OCI-LY7 (cell line): Measurements from ENCODE around the gene LEPR. TPM values are rescaled to one million over a fixed set of nuclear protein-coding genes. Genes with fewer than 3 reads are reported as not detected.
A peak's percentile ranks its signal among the peaks of the same experiment; 100 is the strongest.
"Not testable (repeated sequence)": the region's sequence is repeated elsewhere in the genome, so short reads cannot be mapped to it uniquely, and the experiment has no call there.

ENCODE experiments used
- BruUV-seq: library from RNA; stranded (reverse); fragments of 400-500 nt; replicated peaks from 2 replicates; lab custom pipeline; 2021; lab: Mats Ljungman, UMichigan
- CTCF ChIA-PET: fragments of 300-600 bp; sonication (Branson Sonifier 250); formaldehyde crosslinking; loops from one replicate; lab custom pipeline; 2022; ENCODE audit warnings: antibody characterized with exemption; ENCODE audit not compliant: unreplicated experiment; lab: Charles Lee
- POLR2A ChIA-PET: fragments of 300-600 bp; sonication (Branson Sonifier 250); formaldehyde crosslinking; loops from one replicate; lab custom pipeline; 2022; ENCODE audit warnings: antibody characterized with exemption; lab: Charles Lee
- DNase-seq: peaks from one replicate; pipeline ENCODE4 v3.0.0-alpha.2; 2015; ENCODE audit warnings: low spot score
- H2AFZ ChIP-seq: fragments of 200-600 bp; sonication (generic), shearing (Covaris generic); 2 replicates; pipeline ENCODE4 v1.6.1; 2014; ENCODE audit warnings: mild to moderate bottlenecking, antibody characterized with exemption, low read length, moderate library complexity
- H3K27ac ChIP-seq: fragments of 200-600 bp; sonication (generic); 2 replicates; pipeline ENCODE4 v1.5.1; 2014; ENCODE audit warnings: mixed run types, low read depth, mild to moderate bottlenecking, moderate library complexity, low read length, inconsistent platforms; ENCODE audit not compliant: poor library complexity, severe bottlenecking
- H3K36me3 ChIP-seq: fragments of 200-600 bp; sonication (generic); 2 replicates; pipeline ENCODE4 v1.6.1; 2014; ENCODE audit warnings: mild to moderate bottlenecking, antibody characterized with exemption, low read length, moderate library complexity, mixed read lengths; ENCODE audit not compliant: insufficient read depth
- H3K4me1 ChIP-seq: fragments of 200-600 bp; sonication (generic); 2 replicates; pipeline ENCODE4 v1.5.1; 2014; ENCODE audit warnings: mild to moderate bottlenecking, low read length; ENCODE audit not compliant: insufficient read depth, poor library complexity, severe bottlenecking
- H3K4me2 ChIP-seq: fragments of 200-600 bp; sonication (generic); 2 replicates; pipeline ENCODE4 v1.6.1; 2014; ENCODE audit warnings: mild to moderate bottlenecking, low read length
- H3K4me3 ChIP-seq: fragments of 200-600 bp; sonication (generic); 2 replicates; pipeline ENCODE4 v1.5.1; 2014; ENCODE audit warnings: mild to moderate bottlenecking, low read depth, low read length; ENCODE audit not compliant: poor library complexity, severe bottlenecking
- H3K79me2 ChIP-seq: fragments of 200-600 bp; sonication (generic); 2 replicates; pipeline ENCODE4 v1.6.1; 2016; ENCODE audit warnings: low read depth, mild to moderate bottlenecking, low read length, moderate library complexity, mixed read lengths; ENCODE audit not compliant: insufficient read depth
- H3K9me2 ChIP-seq: fragments of 200-600 bp; sonication (generic); 2 replicates; pipeline ENCODE4 v1.6.1; 2016; ENCODE audit warnings: mild to moderate bottlenecking, low read length, mixed read lengths; ENCODE audit not compliant: insufficient read depth
- H3K9me3 ChIP-seq: fragments of 200-600 bp; sonication (generic); 2 replicates; pipeline ENCODE4 v1.6.1; 2014; ENCODE audit warnings: mild to moderate bottlenecking, mixed run types, low read length, mixed read lengths
- H4K20me1 ChIP-seq: fragments of 200-600 bp; sonication (generic); 2 replicates; pipeline ENCODE4 v1.6.1; 2014; ENCODE audit warnings: mild to moderate bottlenecking, antibody characterized with exemption, low read length, moderate library complexity, mixed read lengths; ENCODE audit not compliant: insufficient read depth
- CTCF ChIP-seq: fragments of 200-600 bp; sonication (generic); conservative IDR thresholded peaks from 2 replicates; pipeline ENCODE4 v1.5.1; 2014; ENCODE audit warnings: mild to moderate bottlenecking, antibody characterized with exemption, low read length, moderate library complexity, mixed read lengths
- EZH2phosphoT487 ChIP-seq: fragments of 200-600 bp; sonication (generic); IDR thresholded peaks from 2 replicates; pipeline ENCODE4 v1.6.1; 2018; ENCODE audit warnings: low read depth, borderline replicate concordance, mild to moderate bottlenecking, mixed run types, antibody characterized with exemption, low read length, moderate library complexity, mixed read lengths
- intact Hi-C: fragments of 100-400 bp; cut with micrococcal nuclease; formaldehyde crosslinking; loops from one replicate; pipeline ENCODE4 v1.10.0; 2022; ENCODE audit not compliant: unreplicated experiment
- total RNA-seq, 2 experiments: library from RNA; depleted of rRNA in 1 of 2; stranded (reverse); fragments of >200 nt in 1 of 2; shearing (Covaris generic) in 1 of 2; gene quantifications; 2 replicates each; pipeline ENCODE4 v1.2.3, GENCODE V29; 2014 to 2022

Gene LEPR
- total RNA-seq, 2 experiments from 2014 or later, result 0.63 to 0.68 TPM

DNA sequence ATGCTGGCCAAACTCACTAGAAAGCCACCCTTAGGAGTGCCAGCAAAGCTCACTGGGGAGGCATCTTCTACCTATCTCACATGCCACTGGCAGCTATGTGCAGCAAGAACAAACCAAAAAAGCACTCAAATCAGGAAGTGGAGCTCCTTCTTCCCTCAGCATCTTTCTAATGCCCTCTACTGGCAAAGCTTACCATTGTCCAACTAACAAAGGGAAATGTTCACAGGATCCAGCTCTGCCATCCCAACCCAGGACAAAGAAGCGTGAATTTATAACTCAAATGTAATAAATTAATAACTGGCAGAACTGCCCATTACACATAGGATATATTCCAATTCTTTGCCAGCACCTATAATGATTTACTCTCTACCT is 38.9 kb downstream of the LEPR start:
- Histone ChIP-seq H3K27ac (no peak overlapping the region), H2AFZ (peak overlapping the region; percentile 20; the same call in 1 of the 2 replicates), H3K9me2 (no peaks in the 10 kb centered on the region), H3K4me2 (no peak overlapping the region), H3K36me3 (no peaks in the 10 kb centered on the region), H4K20me1 (no peaks in the 10 kb centered on the region), H3K9me3 (no peaks in the 10 kb centered on the region), H3K4me3 (no peak overlapping the region), H3K79me2 (no peaks in the 10 kb centered on the region), H3K4me1 (no peaks in the 10 kb centered on the region)
- ChIA-PET CTCF (interaction anchor here (0.6 to 1.9 kb wide), 3 partner anchors 223 to 228 kb away, joined by 3 to 6 read pairs (median 3); no protein-coding TSS in a partner anchor), POLR2A (interaction anchor here (0.6 to 2.4 kb wide), 4 partner anchors 10 to 223 kb away, joined by 3 to 7 read pairs (median 5); no protein-coding TSS in a partner anchor)
- DNase-seq, result peak; percentile 55
- intact Hi-C loops, result loop anchor here (2.0 kb wide), 1 partner anchor 223 kb away; no protein-coding TSS in a partner anchor
- no peak for TF ChIP-seq EZH2phosphoT487
- TF ChIP-seq CTCF, result peak; percentile 77
- no TSS peak for BruUV-seq

DNA sequence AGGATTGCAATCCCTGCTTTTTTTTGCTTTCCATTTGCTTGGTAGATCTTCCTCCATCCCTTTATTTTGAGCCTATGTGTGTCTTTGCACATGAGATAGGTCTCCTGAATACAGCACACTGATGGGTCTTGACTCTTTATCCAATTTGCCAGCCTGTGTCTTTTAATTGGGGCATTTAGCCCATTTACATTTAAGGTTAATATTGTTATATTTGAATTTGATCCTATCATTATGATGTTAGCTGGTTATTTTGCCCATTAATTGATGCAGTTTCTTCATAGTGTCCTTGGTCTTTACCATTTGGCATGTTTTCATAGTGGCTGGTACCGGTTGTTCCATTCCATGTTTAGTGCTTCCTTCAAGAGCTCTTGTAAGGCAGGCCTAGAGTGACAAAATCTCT is 45.4 kb downstream of the LEPR start:
- POLR2A ChIA-PET, H4K20me1 ChIP-seq, H3K4me2 ChIP-seq, H3K4me3 ChIP-seq, H2AFZ ChIP-seq, intact Hi-C loops, H3K9me3 ChIP-seq, DNase-seq, BruUV-seq, H3K36me3 ChIP-seq, H3K4me1 ChIP-seq, H3K27ac ChIP-seq, CTCF ChIA-PET, H3K79me2 ChIP-seq, H3K9me2 ChIP-seq: not testable (repeated sequence)

DNA sequence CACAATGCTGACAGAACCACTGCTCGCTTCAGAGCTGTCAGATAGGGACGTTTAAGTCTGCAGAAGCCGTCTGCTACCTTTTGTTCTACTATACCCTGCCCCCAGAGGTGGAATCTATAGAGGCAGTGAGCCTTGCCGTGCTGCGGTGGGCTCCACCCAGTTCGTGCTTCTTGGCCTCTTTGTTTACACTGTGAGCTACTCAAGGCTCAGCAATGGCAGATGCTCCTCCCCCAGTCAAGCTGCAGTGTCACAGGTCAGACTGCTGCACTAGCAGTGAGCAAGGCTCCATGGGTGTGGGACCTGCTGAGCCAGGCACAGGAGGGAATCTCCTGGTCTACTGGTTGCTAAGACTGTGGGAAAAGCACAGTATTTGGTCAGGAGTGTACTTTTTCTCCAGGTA is 47.1 kb downstream of the LEPR start:
- BruUV-seq, result no TSS peak
- Histone ChIP-seq H3K79me2 (no peaks in the 10 kb centered on the region), H3K4me2 (no peak overlapping the region), H3K36me3 (no peaks in the 10 kb centered on the region), H3K9me3 (no peaks in the 10 kb centered on the region), H3K4me1 (no peaks in the 10 kb centered on the region), H3K4me3 (no peak overlapping the region), H3K9me2 (no peaks in the 10 kb centered on the region), H4K20me1 (no peaks in the 10 kb centered on the region), H3K27ac (no peak overlapping the region), H2AFZ (no peak overlapping the region)
- DNase-seq, result no peak
- POLR2A ChIA-PET, result interaction anchor here (0.6 kb wide), 1 partner anchor 14 kb away, joined by 3 read pairs; no protein-coding TSS in a partner anchor
- TF ChIP-seq CTCF, result no peak
- no peak for TF ChIP-seq EZH2phosphoT487
- intact Hi-C loops, result no loop called here
- CTCF ChIA-PET, result no interaction called here
